Body of pancreas (tissue), 4 donors: ENCODE results near the gene MIEF1.

Experiments
- CTCF ChIP-seq, 7 experiments: fragments of 450-650 bp in 4 of 7; fragments of 200-600 bp in 3 of 7; sonication (generic) in 3 of 7; IDR thresholded peaks; one replicate each; pipeline ENCODE4 v1.5.1; 2016 to 2019; ENCODE audit warnings: antibody characterized with exemption in 7 of 7
- POLR2A ChIP-seq, 3 donors: fragments of 450-650 bp; IDR thresholded peaks; one replicate each; pipeline ENCODE4 v1.6.1; 2016; ENCODE audit warnings: antibody characterized with exemption in 3 of 3, mild to moderate bottlenecking in 2 of 3

- TF ChIP-seq CTCF (IDR thresholded peaks at IDR 0.05) (no peak), POLR2A (IDR thresholded peaks at IDR 0.05) (no peak)
Observed at GRCh38 chr22:39558254-39558727, 56.2 kb downstream of the MIEF1 start.
